Activated T-cell treated with anti-CD3 and anti-CD28 coated beads for 1 hour (primary cell): ENCODE data around the gene SERHL2.
"Not testable (repeated sequence)": the region's sequence is repeated elsewhere in the genome, so short reads cannot be mapped to it uniquely, and the experiment has no call there.

Experiments
- DNase-seq: peaks from one replicate; pipeline ENCODE4 v3.0.0-alpha.2; 2020; ENCODE audit warnings: low read depth

The SERHL2 gene

DNA sequence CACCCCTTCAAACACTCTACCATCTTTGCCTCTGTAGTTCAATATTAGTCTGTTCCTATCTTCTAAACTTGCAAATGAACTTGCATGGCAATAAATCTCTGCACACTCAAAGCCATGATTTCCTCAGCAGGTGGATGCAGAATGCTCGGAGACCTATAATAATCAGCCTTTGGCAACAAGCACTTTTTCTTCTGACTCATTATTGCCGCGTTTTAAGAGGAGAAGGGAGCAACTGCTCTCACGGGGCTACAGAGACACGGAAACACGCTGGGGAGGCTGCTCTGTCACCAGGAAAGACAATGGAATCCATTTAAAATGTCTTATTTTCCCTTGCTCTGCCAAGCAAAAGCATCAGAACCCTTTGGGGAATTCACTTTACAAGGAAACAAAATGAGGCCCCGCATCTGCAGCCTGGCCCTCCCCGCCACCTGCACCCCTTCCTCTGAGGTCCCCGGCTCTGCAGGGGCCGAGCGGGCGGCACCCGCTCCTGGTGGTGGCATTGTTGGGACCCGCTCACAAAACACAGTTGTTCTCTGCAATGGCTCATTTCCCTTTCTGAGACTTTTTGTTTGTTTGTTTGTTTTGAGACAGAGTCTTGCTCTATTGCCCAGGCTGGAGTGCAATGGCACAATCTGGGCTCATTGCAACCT, 18.5 kb upstream of the SERHL2 start:
- DNase-seq, result not testable (repeated sequence)

DNA sequence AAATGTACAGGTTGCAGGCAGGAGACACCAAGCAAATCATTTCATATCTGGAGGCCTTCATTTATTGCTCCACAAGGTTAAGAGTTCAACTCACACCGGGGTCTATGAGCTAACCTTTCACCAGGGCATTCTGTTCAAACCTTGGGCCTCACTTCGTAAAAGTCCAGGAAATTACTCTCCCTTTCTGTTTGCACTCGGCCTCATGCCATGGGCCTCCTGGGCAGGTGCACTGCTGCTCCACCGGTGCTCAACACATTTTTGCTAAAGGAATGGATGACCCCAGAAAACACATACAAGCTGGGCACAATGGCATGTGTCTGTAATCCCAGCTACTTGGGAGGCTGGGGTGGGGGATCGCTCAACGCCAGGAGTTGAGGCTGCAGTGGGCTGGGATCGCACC, 17.6 kb upstream of the SERHL2 start:
- no peak for DNase-seq

DNA sequence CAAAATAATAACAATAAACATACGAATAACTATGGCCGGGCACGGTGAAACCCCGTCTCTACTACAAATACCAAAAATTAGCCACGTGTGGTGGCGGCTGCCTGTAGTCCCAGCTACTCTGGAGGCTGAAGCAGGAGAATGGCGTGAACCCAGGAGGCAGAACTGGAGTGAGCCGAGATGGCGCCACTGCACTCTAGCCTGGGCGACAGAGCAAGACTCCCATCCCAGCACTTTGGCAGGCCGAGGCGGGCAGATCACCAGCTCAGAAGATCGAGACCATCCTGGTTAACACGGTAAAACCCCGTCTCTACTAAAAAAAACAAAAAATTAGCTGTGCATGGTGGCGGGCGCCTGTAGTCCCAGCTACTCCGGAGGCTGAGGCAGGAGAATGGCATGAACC, 17.1 kb upstream of the SERHL2 start:
- not testable (repeated sequence) for DNase-seq

DNA sequence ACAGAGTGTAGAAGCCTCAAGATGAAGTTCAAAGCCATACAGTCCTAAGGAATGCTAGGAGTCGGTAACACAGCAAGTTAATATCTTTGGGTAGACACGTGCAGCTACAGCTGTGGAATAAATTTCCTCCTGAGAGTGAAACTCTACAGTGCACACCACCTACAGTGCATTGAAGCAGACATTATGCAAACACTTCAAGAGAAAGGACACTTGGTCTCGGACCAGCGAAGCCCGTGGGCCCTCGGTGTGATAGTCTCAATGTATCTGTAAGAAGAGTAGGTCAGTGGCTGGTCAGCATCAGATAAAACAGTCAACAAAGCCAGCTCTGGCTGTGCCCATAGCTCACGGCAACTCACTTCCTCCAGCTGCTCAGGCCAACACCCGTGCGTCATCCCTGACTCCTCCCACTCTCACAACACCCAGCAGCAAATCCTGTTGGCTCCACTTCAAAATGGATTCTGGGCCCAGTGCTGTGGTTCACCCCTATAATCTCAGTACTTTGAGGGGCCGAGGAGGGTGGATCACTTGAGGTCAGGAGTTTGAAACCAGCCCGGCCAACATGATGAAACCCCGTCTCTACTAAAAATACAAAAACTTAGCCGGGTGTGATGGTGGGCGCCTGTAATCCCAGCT, 16.4 kb upstream of the SERHL2 start:
- DNase-seq, result not testable (repeated sequence)

DNA sequence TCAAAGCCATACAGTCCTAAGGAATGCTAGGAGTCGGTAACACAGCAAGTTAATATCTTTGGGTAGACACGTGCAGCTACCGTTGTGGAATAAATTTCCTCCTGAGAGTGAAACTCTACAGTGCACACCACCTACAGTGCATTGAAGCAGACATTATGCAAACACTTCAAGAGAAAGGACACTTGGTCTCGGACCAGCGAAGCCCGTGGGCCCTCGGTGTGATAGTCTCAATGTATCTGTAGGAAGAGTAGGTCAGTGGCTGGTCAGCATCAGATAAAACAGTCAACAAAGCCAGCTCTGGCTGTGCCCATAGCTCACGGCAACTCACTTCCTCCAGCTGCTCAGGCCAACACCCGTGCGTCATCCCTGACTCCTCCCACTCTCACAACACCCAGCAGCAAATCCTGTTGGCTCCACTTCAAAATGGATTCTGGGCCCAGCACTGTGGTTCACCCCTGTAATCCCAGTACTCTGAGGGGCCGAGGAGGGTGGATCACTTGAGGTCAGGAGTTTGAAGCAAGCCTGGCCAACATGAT, 14.5 kb upstream of the SERHL2 start:
- not testable (repeated sequence) for DNase-seq

DNA sequence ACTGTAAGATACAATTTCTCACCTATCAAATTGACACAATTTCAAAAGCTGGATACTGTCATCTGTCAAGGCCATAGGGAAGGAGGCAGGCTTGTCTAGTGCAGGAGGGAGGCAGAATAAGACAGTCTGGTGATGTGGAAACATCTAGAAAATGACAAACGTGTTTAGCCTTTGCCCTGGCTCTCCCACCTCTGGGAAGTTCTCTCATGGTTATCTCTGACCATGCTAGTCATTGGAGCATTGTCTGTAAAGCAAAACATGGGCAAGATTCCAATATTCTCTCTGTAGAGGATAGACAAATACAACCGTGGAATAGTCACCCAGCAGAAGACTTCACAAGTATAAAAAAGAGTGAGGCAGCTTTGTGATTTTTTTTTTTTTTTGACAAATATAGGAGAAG, 9.1 kb upstream of the SERHL2 start:
- no peak for DNase-seq

DNA sequence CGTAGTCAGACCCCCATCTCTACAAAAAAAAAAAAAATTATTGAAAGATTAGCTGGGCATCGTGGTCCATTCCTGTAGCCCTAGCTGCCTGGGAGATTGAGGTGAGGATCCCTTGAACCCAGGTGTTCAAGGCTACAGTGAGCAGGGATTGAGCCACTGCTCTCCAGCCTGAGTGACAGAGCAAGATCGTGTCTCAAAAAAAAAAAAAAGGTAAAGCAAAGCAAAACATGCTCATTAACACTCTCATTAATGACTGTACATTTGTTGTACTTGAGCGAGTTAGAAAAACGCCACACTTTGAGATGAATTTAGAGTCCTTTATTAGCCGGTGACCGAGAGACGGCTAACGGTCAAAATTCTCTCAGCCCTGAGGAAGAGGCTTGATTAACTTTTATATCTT, 6.2 kb upstream of the SERHL2 start:
- DNase-seq, result no peak

DNA sequence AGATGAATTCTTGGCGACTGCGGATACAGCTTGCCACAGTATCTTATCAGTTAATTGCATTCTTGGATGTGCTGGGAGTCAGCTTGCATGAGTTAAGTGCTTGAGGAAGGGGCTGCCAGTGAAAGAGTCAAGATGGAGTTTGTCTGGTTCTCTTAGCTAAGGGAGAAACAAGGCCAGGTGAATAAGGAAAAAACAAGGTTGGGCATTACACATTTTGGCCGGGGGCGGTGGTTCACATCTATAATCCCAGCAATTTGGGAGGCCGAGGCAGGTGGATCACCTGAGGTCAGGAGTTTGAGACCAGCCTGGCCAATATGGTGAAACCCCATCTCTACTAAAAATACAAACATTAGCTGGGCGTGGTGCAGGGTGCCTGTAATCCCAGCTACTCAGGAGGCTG, 5.6 kb upstream of the SERHL2 start:
- not testable (repeated sequence) for DNase-seq

DNA sequence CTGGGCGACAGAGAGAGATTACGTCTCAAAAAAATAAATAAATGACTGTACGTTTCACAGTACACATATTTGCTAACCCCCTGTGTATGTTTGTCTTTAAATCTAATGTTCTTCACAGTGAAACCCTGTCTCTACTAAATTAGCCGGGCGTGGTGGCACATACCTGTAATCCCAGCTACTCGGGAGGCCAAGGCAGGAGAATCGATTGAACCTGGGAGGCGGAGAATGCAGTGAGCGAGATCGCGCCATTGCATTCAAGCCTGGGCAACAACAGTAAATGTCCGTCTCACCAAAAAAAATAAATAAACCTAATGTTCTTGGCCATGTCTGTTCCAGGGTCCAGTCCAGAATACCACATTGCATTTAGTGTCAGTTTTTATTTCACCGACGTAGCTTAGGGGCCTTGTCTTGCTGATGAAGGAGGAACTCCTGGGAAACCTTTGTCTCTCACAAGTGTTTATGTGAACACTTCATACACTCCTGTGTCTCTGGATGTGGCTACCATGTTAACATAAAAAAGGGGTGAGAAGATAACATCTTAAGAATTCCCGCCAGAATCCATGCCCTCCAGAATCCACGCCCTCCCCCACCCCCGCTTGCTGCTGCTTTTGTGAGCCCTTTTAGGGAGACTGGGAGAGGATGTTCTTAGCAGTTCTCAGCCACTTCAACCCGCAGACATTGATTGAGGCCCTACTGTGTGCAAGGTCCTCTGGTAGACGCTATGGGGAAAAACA, 5.0 kb upstream of the SERHL2 start:
- no peak for DNase-seq

DNA sequence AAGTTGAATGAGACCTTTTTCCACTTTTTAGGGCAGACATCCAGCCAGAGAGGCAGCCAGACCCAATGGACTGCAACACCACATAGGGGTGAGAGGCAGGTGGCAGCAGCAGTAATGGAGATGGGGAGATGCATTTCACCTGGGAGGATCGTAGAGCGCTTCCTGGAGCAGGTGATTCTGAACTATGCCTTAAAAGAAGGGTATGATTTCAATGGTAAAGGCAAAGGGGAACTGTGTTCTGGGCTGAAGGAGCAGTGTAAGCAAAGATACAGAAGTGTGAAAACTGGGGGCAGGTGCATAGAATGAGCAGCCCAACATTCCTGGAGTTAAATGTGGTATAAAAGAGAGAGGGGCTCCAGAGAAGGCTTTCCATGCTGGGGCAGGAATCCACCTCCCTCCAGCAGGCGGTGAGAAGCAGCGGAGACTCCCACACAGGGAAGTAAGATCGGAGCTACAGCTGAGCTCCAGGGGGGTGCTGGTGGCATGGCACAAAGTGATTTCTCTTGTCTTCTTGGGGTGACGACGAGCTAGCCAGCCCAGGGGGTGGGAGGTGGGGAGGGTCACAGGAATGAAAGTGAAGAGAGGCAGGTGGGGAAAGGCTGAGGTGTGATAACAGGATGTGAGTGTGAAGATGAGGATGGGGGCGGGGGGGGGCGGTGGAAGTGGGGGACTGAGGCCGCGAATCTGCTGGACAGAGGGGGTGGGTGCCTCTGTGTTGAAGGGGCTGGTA, 4.3 kb upstream of the SERHL2 start:
- no peak for DNase-seq

DNA sequence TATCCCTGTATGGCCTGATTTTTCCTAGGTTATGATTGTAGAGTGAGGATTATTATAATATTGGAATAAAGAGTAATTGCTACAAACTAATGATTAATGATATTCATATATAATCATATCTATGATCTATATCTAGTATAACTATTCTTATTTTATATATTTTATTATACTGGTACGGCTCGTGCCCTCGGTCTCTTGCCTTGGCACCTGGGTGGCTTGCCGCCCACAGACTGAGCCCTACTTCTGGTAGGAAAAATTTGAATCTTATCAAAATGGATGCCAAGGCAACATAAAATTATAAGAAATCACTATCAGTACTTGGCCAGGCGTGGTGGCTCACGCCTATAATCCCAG, 1.5 kb upstream of the SERHL2 start:
- not testable (repeated sequence) for DNase-seq

DNA sequence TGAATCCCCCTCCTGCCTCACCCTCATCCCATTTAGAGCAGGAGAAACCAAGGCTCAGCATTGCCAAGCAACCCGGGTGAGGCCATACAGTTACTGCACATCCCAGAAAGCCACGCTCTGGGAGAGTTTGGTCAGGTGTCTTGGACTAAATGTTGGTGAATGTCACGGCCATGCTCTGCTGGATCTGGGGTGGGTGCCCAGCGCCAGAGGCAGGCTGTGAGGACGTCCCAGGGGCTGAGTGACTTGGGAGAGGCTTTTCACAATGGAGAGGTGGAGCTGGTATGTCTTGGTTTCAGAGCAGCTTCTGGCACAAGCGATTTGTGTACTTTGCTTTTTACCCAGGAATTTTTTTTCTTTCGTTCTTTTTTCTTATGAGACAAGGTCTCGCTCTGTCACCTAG, 6.6 kb downstream of the SERHL2 start:
- DNase-seq, result no peak

DNA sequence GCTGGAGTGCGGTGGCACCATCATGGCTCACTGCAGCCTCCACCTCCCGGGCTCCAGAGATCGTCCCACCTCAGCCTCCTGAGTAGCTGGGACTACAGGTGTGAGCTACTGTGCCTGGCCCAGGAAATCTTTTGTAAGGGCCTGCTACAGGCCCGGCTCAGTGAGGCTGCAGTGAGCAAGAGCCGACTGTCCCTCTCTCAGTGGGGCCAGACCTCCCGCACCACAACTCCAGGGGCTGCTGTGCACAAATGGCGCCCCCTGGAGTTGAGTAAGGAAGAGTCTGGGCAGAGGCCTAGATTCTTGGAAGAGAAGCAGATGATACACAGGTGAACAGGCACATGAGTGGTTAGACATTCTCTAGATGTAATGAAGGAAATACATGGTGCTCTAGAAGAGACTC, 7.0 kb downstream of the SERHL2 start:
- no peak for DNase-seq

DNA sequence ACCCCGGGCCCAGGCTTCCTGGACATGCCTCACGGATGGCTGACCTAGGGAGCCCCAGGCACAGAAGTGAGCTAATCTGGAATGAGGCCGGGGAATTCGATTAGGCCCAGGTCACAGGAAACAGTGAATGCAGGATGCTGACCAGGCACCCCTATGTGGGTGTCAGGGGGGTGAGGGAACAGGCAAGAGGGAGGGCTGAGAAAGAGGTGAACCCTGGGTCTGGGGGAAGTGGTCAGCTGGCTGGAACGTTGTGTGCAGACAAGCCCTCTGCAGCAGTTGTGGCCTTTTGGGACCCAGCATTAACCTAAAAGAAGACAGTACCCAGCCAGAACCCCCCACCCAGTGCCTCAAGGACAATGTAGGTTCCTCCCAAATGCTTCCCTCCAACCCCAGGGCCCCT, 8.1 kb downstream of the SERHL2 start:
- DNase-seq, result no peak

DNA sequence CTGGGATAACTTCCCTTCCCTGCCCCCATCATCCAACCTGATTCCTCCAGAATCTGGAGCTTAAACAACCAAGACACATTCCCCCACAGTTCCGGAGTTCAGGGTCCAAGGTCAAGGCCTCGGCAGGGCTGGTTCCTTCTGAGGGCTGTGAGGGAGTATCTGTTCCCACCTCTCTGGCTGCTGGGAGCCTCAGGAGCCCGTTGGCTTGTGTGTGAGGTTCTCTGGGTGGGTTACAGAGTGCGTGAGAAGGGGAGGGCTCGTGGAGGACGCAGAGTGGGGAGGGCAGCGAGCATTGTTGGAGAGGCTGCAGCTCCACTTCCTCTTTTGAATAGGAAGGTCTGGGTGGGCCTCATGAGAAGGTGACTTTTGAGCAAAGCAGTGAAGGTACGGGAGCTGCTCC, 8.5 kb downstream of the SERHL2 start:
- DNase-seq, result no peak

DNA sequence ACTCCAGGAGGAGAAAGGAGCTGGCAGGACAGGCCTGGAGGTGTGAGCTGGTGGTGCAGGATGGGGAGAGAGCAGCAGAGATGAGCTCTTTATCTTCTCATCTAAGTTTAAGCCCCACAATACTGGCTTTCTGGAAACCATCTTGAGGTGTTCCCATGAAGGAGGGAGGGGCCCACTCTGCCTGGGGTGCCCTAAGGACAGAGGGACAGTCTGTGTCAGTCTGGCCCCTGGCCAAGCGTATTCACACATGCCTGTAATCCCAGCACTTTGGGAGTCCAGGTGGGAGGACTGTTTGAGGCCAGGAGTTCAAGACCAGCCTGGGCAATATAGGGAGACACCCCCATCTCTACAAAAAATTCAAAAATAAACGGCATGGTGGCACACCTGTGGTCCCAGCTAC, 8.9 kb downstream of the SERHL2 start:
- no peak for DNase-seq

DNA sequence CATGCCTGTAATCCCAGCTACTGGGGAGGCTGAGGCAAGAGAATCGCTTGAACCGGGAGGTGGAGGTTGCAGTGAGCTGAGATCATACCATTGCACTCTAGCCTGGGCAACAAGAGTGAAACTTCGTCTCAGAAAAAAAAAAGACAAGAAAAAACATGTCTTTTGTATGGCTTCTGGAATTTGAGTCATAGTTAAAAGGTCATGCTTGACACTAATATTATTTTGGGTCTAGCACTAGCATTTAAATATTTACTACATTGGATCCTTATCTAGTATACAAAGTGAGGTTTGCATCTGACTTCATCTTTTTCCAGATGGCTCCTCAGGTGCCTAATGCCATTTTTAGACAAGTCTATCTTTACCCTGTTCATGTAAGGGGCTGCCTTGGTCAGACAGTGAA, 10.2 kb downstream of the SERHL2 start:
- not testable (repeated sequence) for DNase-seq

DNA sequence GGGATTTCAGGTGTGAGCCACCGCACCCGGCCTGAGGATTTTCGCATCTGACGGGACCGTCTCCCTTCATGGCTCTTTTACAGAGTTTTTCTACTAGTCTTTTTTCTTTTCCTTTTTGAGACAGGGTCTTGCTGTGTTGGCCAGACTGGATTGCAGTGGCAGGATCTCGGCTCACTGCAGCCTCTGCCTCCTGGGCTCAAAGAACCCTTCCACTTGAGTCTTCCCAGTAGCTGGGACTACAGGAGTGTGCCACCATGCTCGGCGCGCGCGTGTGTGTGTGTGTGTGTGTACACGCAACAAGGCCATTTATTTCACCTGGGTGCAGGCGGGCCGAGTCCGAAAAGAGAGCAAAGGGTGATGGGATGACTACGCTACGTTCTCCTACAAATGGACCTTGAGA, 10.9 kb downstream of the SERHL2 start:
- no peak for DNase-seq

DNA sequence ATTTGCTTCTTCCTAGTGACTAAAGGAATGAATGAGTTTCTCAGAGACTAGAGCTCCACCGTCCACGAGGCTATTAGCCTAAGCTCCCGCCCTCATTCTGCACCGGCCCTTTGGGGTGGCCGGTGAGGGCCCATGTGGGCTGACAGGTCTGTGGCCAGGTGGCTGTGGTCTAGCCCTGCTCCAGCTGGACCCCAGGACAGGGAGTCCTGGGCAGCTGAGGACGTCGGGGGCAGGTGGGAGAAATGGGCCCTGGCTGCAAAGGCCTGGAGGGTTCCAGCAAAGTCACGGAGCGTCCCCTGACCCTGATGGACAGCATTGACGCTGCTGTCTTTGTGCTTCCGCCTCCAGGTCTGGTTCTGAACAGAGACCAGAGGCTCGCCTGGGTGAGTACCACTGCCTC, 12.2 kb downstream of the SERHL2 start:
- no peak for DNase-seq

DNA sequence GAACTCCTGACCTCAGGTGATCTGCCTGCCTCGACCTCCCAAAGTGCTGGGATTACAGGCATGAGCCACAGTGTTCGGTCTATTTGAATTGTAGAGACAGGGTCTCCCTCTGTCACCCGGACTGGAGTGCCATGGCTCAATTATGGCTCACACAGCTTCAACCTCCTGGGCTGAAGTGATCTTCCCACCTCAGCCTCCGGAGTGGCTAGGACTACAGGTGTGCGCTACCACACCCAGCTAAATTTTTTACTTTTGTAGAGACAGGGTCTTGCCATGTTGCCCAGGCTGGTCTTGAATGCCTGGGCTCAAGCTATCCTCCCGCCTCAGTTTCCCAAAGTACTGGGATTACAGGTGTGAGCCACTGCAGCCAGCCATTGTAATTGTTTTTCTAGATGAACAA, 14.2 kb downstream of the SERHL2 start:
- not testable (repeated sequence) for DNase-seq

DNA sequence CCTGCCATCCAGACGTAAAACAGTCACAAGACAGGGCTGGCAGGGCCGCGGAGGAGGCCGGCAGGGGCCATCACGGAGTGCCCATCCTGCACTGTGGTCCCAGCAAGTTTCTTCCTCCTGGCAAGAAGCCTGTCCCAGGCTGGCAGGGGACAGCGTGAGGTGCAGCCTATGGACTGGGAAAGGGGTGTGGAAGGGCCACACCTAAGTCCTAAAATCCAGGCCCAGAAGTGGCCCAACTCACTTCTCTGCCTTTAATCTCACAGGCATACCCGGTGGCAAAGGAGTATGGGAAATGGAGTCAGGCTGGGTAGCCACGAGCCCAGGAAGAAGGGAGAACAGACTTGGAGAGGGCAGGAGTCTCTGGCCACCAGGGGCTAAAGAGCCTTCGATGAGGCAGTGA, 16.8 kb downstream of the SERHL2 start:
- DNase-seq, result not testable (repeated sequence)

DNA sequence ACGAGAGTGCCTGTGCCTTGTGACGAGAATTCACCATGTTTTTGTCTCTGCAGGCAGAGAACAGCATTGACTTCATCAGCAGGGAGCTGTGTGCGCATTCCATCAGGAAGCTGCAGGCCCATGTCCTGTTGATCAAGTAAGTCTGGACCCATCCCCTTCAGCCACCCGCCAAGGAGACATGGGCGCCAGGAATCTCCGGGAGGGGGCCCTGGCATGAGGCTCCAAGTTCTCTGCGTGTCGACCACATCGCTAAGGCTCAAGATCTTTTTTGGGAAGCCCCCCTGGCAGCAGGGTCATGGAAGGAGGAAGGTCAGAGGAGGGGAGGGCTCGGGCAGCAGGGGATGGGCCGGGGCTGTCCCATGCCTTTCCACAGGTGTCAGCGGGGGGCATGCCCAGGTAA, 17.3 kb downstream of the SERHL2 start:
- DNase-seq, result not testable (repeated sequence)

DNA sequence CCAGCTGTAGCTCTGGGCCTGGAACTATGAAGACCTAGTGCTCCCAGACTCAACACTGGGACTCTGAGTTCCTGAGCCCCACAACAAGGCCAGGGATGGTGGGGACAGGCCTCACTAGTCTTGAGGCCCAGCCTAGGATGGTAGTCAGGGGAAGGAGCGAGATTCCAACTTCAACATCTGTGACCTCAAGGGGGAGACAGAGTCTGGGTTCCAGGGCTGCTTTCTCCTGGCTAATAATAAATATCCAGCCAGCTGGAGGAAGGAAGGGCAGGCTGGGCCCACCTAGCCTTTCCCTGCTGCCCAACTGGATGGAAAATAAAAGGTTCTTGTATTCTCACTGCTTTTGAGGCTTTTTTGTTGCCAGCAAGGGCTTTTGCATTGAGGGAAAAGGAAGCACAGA, 20.3 kb downstream of the SERHL2 start:
- DNase-seq, result not testable (repeated sequence)
